ENCODE results near the gene CELA3A. TPM values are rescaled to one million over a fixed set of nuclear protein-coding genes. Genes with fewer than 3 reads are reported as not detected.
A peak's percentile ranks its signal among the peaks of the same experiment; 100 is the strongest.

CELA3A gene
- polyA plus RNA-seq, 1 donor (not counting 4 experiments of a cell fraction or from before 2014, with no cell fraction given): not detected

- no peaks in the 10 kb centered on the region for H3K9me3 ChIP-seq (ENCODE audit: control insufficient read depth, low read depth, low read length)
- H3K9ac ChIP-seq (ENCODE audit: control insufficient read depth, extremely low read depth, insufficient read depth, low read length): peak overlapping the region; percentile 98
- TF ChIP-seq CTCF (optimal IDR thresholded peaks at IDR 0.05 in 1 of 3, IDR thresholded peaks at IDR 0.05 in 1 of 3, conservative IDR thresholded peaks at IDR 0.05 in 1 of 3; ENCODE audit: extremely low read depth in 1 of 3, insufficient read depth in 2 of 3, low read length in 3 of 3) (no peak), EZH2 (IDR thresholded peaks at IDR 0.05; ENCODE audit: low read length) (no peak)
- H2AFZ ChIP-seq (ENCODE audit: control insufficient read depth, low read length): no peak overlapping the region
- H3K27me3 ChIP-seq (ENCODE audit: control insufficient read depth, extremely low read depth, insufficient read depth, low read length): no peaks in the 10 kb centered on the region
- dilution Hi-C loops (cut with MboI; ENCODE audit: extremely low pct_ligation_motif_present, low sequenced_read_pairs): no loop called here
- H4K20me1 ChIP-seq (ENCODE audit: control insufficient read depth, extremely low read depth, insufficient read depth, low read length): peaks cover 43% of the 10 kb centered on the region
- DNase-seq (ENCODE audit: low read depth, low spot score) (no peak), FAIRE-seq (no peak)
- H3K4me1 ChIP-seq (ENCODE audit: control insufficient read depth, extremely low read depth, insufficient read depth, low read length): peaks cover 27% of the 10 kb centered on the region
- peak overlapping the region; percentile 87 for H3K4me2 ChIP-seq (ENCODE audit: control insufficient read depth, extremely low read depth, insufficient read depth, low read depth, low read length)
- peaks cover 59% of the 10 kb centered on the region for H3K79me2 ChIP-seq (ENCODE audit: control insufficient read depth, insufficient read depth, low read length)
- H3K4me3 ChIP-seq (ENCODE audit: control insufficient read depth in 2 of 3, extremely low read depth in 1 of 3, insufficient read depth in 2 of 3, low read depth in 1 of 3, low read length in 3 of 3): peak overlapping the region; percentile 53 to 99 (median 99)
- peaks cover 0 to 17% of the 10 kb centered on the region in 2 experiments for H3K36me3 ChIP-seq (ENCODE audit: control insufficient read depth in 2 of 2, extremely low read depth in 1 of 2, insufficient read depth in 2 of 2, low read length in 2 of 2)
- H3K27ac ChIP-seq (ENCODE audit: control insufficient read depth, insufficient read depth, low read length): peak overlapping the region; percentile 98
- H3K9me1 ChIP-seq (ENCODE audit: control insufficient read depth, extremely low read depth, insufficient read depth, low read length): no peaks in the 10 kb centered on the region
Observed at GRCh38 chr1:22053861-22054770, 52.7 kb downstream of the CELA3A start.

GRCh38 chr1:22055463-22055862 lies 54.0 kb downstream of the CELA3A start:
- no peak for FAIRE-seq
- Histone ChIP-seq H3K4me3 (ENCODE audit: control insufficient read depth in 2 of 3, extremely low read depth in 1 of 3, insufficient read depth in 2 of 3, low read depth in 1 of 3, low read length in 3 of 3) (peak overlapping the region in 2 of 3 experiments; percentile 13 to 35), H3K9me3 (ENCODE audit: control insufficient read depth, low read depth, low read length) (no peaks in the 10 kb centered on the region), H3K4me1 (ENCODE audit: control insufficient read depth, extremely low read depth, insufficient read depth, low read length) (peaks cover 27% of the 10 kb centered on the region), H3K27me3 (ENCODE audit: control insufficient read depth, extremely low read depth, insufficient read depth, low read length) (no peaks in the 10 kb centered on the region), H3K27ac (ENCODE audit: control insufficient read depth, insufficient read depth, low read length) (no peak overlapping the region), H3K36me3 (ENCODE audit: control insufficient read depth in 2 of 2, extremely low read depth in 1 of 2, insufficient read depth in 2 of 2, low read length in 2 of 2) (peaks cover 0 to 17% of the 10 kb centered on the region in 2 experiments), H2AFZ (ENCODE audit: control insufficient read depth, low read length) (no peak overlapping the region), H3K4me2 (ENCODE audit: control insufficient read depth, extremely low read depth, insufficient read depth, low read depth, low read length) (peak overlapping the region; percentile 43), H3K9me1 (ENCODE audit: control insufficient read depth, extremely low read depth, insufficient read depth, low read length) (no peaks in the 10 kb centered on the region), H3K9ac (ENCODE audit: control insufficient read depth, extremely low read depth, insufficient read depth, low read length) (no peak overlapping the region), H3K79me2 (ENCODE audit: control insufficient read depth, insufficient read depth, low read length) (peaks cover 72% of the 10 kb centered on the region), H4K20me1 (ENCODE audit: control insufficient read depth, extremely low read depth, insufficient read depth, low read length) (peaks cover 43% of the 10 kb centered on the region)
- TF ChIP-seq CTCF (optimal IDR thresholded peaks at IDR 0.05 in 1 of 3, IDR thresholded peaks at IDR 0.05 in 1 of 3, conservative IDR thresholded peaks at IDR 0.05 in 1 of 3; ENCODE audit: extremely low read depth in 1 of 3, insufficient read depth in 2 of 3, low read length in 3 of 3): no peak
- TF ChIP-seq EZH2 (IDR thresholded peaks at IDR 0.05; ENCODE audit: low read length): no peak
- dilution Hi-C loops (cut with MboI; ENCODE audit: extremely low pct_ligation_motif_present, low sequenced_read_pairs): no loop called here
- DNase-seq (ENCODE audit: low read depth, low spot score): no peak

Data from keratinocyte (primary cell).